Measurements from ENCODE around the gene PLGRKT. TPM values are rescaled to one million over a fixed set of nuclear protein-coding genes. Genes with fewer than 3 reads are reported as not detected.
"Not testable (repeated sequence)": the region's sequence is repeated elsewhere in the genome, so short reads cannot be mapped to it uniquely, and the experiment has no call there.

Gene PLGRKT
- total and polyA plus RNA-seq, 10 donors = 12.8 to 27.9 (median 18.3) TPM

- WGBS, 5 donors = 40 to 61% (median 51%) methylated on average over 21 of the region's 21 CpGs
- H3K4me3 ChIP-seq = peak overlapping the region; percentile 53 to 81 (median 63)
- intact Hi-C loops (cut with DNase I; ENCODE audit: low total_unique reads) = loop anchor here (5.0 kb wide), 1 partner anchor 154 kb away; no protein-coding TSS in a partner anchor
Observed at GRCh38 chr9:5438301-5439162, 807 bp upstream of the PLGRKT start.

GRCh38 chr9:5436441-5436840, 1.3 kb downstream of the PLGRKT start:
- TF ChIP-seq CTCF (IDR thresholded peaks at IDR 0.05 in 8 of 11, conservative IDR thresholded peaks at IDR 0.05 in 3 of 11) = no peak
- TF ChIP-seq POLR2A (IDR thresholded peaks at IDR 0.05) = no peak
- no peak for TF ChIP-seq POLR2AphosphoS5 (IDR thresholded peaks at IDR 0.05)
- H3K27me3 ChIP-seq (replicated peaks in 1 of 7) = no peaks in the 10 kb centered on the region
- H3K36me3 ChIP-seq = peaks cover 0 to 41% (median 3%) of the 10 kb centered on the region in 6 donors
- peaks cover 17 to 35% (median 24%) of the 10 kb centered on the region in 6 donors for H3K4me1 ChIP-seq
- H3K9me3 ChIP-seq = no peaks in the 10 kb centered on the region
- intact Hi-C loops (cut with DNase I; ENCODE audit: low total_unique reads) = loop anchor here (5.0 kb wide), 1 partner anchor 156 kb away; no protein-coding TSS in a partner anchor
- no peak for DNase-seq
- peak overlapping the region in 2 of 8 donors; percentile 95 to 97 for H3K27ac ChIP-seq
- H3K4me3 ChIP-seq = peak overlapping the region in 2 of 8 donors; percentile 53 to 81
- 77 to 94% (median 84%) methylated on average over 2 of the region's 2 CpGs for WGBS, 5 donors

More at GRCh38 chr9:5438301-5439162, 807 bp upstream of the PLGRKT start:
- peaks cover 0 to 21% (median 3%) of the 10 kb centered on the region in 6 donors for H3K36me3 ChIP-seq
- peak; percentile 81 for DNase-seq
- peaks cover 17 to 42% (median 28%) of the 10 kb centered on the region in 6 donors for H3K4me1 ChIP-seq
- H3K27me3 ChIP-seq (replicated peaks in 1 of 7) = no peaks in the 10 kb centered on the region
- H3K9me3 ChIP-seq = no peaks in the 10 kb centered on the region
- TF ChIP-seq POLR2AphosphoS5 (IDR thresholded peaks at IDR 0.05) (no peak), POLR2A (IDR thresholded peaks at IDR 0.05) (no peak), CTCF (IDR thresholded peaks at IDR 0.05 in 8 of 11, conservative IDR thresholded peaks at IDR 0.05 in 3 of 11) (no peak)
- H3K27ac ChIP-seq = peak overlapping the region; percentile 91 to 97 (median 96)

GRCh38 chr9:5435912-5436311, 1.8 kb downstream of the PLGRKT start:
- no peak overlapping the region for H3K27ac ChIP-seq
- H3K36me3 ChIP-seq = peaks cover 0 to 45% (median 6%) of the 10 kb centered on the region in 6 donors
- H3K4me3 ChIP-seq = no peak overlapping the region
- H3K4me1 ChIP-seq = peaks cover 17 to 35% (median 24%) of the 10 kb centered on the region in 6 donors
- H3K9me3 ChIP-seq = no peaks in the 10 kb centered on the region
- TF ChIP-seq POLR2A (IDR thresholded peaks at IDR 0.05) (no peak), CTCF (IDR thresholded peaks at IDR 0.05 in 8 of 11, conservative IDR thresholded peaks at IDR 0.05 in 3 of 11) (no peak), POLR2AphosphoS5 (IDR thresholded peaks at IDR 0.05) (no peak)
- H3K27me3 ChIP-seq (replicated peaks in 1 of 7) = no peaks in the 10 kb centered on the region
- no peak for DNase-seq
- WGBS, 5 donors = 75 to 82% (median 78%) methylated on average over 3 of the region's 3 CpGs
- intact Hi-C loops (cut with DNase I; ENCODE audit: low total_unique reads) = loop anchor here (5.0 kb wide), 1 partner anchor 156 kb away; no protein-coding TSS in a partner anchor

- DNase-seq = peak; percentile 76
- H3K27me3 ChIP-seq (replicated peaks in 1 of 7); intact Hi-C loops (cut with DNase I; ENCODE audit: low total_unique reads); H3K4me3 ChIP-seq; H3K9me3 ChIP-seq; H3K27ac ChIP-seq: not testable (repeated sequence)
- peaks cover 17 to 35% (median 24%) of the 10 kb centered on the region in 6 donors for H3K4me1 ChIP-seq
- WGBS, 5 donors = 92 to 97% (median 95%) methylated on average over 30 to 65 of the region's 65 CpGs
- peaks cover 0 to 63% (median 10%) of the 10 kb centered on the region in 6 donors for H3K36me3 ChIP-seq
Observed at GRCh38 chr9:5433841-5434810, 3.6 kb downstream of the PLGRKT start.

GRCh38 chr9:5433328-5433727, 4.4 kb downstream of the PLGRKT start:
- Histone ChIP-seq H3K4me1 (peaks cover 11 to 27% (median 16%) of the 10 kb centered on the region in 6 donors), H3K36me3 (peaks cover 0 to 67% (median 10%) of the 10 kb centered on the region in 6 donors)
- H3K9me3 ChIP-seq; DNase-seq; intact Hi-C loops (cut with DNase I; ENCODE audit: low total_unique reads); H3K4me3 ChIP-seq; H3K27ac ChIP-seq; H3K27me3 ChIP-seq (replicated peaks in 1 of 7): not testable (repeated sequence)
- 85 to 95% (median 90%) methylated on average over 8 to 26 of the region's 26 CpGs for WGBS, 5 donors

- DNase-seq; H3K27ac ChIP-seq; intact Hi-C loops (cut with DNase I; ENCODE audit: low total_unique reads); H3K27me3 ChIP-seq (replicated peaks in 1 of 7); H3K9me3 ChIP-seq; H3K4me3 ChIP-seq: not testable (repeated sequence)
- 95 to 98% (median 96%) methylated on average over 17 to 24 of the region's 24 CpGs for WGBS, 5 donors
- peaks cover 8 to 22% (median 12%) of the 10 kb centered on the region in 6 donors for H3K4me1 ChIP-seq
- H3K36me3 ChIP-seq = peaks cover 0 to 71% (median 10%) of the 10 kb centered on the region in 6 donors
Observed at GRCh38 chr9:5432890-5433289, 4.8 kb downstream of the PLGRKT start.
